ENCODE data around the gene LRRC8A.
"Not testable (repeated sequence)": the region's sequence is repeated elsewhere in the genome, so short reads cannot be mapped to it uniquely, and the experiment has no call there.

LRRC8A gene

GRCh38 chr9:128947527-128948301 is 65.8 kb downstream of the LRRC8A start, which contains the start of the genes DOLK and NUP188:
TSS of gene DOLK (minus strand) at chr9:128947603. CDS start at chr9:128947303, 300 bp downstream.
TSS of gene NUP188 (plus strand) at chr9:128947699. CDS start at chr9:128947720, 21 bp downstream.
- peak; percentile 97 to 100 for DNase-seq (ENCODE audit: low read depth in 2 of 2, low spot score in 1 of 2)

- DNase-seq (ENCODE audit: low read depth in 2 of 2, low spot score in 1 of 2) = not testable (repeated sequence)
Measured at GRCh38 chr9:128961403-128961802, 79.5 kb downstream of the LRRC8A start.

Data from stimulated activated CD8-positive, alpha-beta memory T cell treated with anti-CD3 and anti-CD28 coated beads, Interleukin-4, amount 100 ng/mL, for 4 hours (primary cell).